Activated CD4-positive, CD25-positive, alpha-beta regulatory T cell treated with anti-CD3 and anti-CD28 coated beads, Interleukin-2, amount 50 U/mL, for 72 hours (primary cell): ENCODE results near the gene BANF2.
"Not testable (repeated sequence)": the region's sequence is repeated elsewhere in the genome, so short reads cannot be mapped to it uniquely, and the experiment has no call there.

ENCODE experiments used
- DNase-seq: peaks from one replicate; pipeline ENCODE4 v3.0.0; 2021

Gene BANF2

GRCh38 chr20:17699931-17700351 is at the start of gene BANF2:
Gene BANF2, plus strand, starts transcription at chr20:17699966. Its CDS starts 25,060 bp downstream, at chr20:17725026.
- no peak for DNase-seq

DNA sequence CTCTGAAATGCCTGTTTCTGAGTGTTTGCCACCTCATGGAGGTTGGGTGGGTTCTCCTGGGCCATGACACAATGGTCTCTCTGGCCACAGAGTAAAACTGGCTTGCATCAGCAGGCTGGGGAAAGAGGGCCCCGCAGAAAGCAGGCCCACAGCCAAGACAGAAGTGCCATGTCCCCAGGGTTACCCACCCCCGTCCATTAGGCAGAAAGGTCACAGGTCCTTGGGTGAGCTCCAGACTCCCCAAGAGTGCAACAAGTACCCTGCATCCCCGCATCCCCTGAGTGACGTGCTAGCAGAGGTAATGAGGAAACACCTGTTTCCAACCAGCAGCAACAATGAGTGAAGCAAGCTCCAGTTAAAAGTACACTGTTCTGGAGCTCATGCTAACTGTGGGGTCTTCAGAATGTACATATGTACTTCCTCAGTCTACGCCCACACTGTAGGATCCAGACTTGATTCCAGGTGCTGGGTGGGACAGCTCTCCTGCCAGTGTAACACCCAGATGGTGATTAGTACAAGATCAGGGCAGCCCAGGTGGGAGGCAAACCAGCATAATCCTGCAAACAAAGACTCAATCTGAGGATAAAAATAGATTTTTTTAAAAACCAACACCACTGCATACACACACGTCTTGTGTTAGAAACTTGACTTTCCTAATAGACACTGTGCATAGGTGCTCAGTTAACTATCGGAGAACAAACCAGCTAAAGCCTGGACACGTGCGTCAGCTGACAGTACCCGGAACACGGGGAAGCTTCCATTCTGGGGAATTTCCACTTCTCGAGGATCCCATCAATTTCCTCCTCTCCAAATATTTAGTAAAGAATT is 49.3 kb upstream of the BANF2 start:
- no peak for DNase-seq

- no peak for DNase-seq
Measured at GRCh38 chr20:17651129-17651759, 48.5 kb upstream of the BANF2 start.

DNA sequence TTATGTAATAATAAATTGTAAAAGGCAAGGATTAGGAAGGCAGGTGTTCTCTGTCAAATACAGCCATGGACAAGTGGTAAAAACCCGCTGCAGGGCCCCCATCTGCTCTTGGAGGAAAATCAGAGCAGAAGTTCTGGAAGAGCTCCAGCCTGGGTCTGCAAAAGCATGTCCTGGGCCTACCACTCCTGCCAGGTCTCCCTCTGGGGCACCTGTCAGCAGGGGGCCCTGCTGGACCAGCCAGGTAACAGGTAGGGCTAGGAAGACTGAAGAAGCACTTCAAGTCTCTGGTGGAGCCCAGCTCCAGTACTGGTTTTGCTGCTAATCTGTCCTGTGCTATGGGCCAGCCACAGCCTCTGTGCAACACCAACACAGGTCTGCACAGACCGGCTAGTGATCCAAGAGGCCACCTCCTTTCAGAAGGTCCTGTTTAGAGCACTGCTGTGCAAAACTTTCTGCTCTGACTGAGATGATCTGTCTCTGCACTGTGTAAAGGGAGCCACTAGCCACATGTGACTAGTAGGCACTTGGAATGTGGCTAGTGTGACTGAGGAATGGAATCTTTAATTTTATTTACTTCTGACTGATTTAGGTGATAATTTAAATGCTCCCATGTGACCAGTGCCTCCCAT is 47.9 kb upstream of the BANF2 start:
- DNase-seq = no peak

DNA sequence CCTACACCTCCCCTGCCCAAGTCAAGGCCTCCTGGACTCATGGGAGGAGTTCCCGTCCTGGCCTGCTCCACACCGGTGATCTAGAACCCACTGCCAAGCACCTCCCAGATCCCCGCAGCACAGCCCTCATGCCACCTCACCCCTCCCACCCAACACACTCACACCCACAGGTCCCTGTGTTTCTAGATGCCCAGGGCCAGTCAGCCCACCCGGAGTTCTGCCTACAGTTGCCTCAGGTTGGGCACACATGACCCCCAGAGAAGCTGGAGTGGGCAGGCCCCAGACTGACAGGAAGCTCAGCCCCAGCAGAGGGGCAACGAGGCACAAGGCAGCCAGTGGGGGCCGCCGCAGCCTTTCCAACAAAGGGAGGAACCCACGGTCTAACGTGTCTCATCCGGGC is 47.4 kb upstream of the BANF2 start:
- DNase-seq = no peak

DNA sequence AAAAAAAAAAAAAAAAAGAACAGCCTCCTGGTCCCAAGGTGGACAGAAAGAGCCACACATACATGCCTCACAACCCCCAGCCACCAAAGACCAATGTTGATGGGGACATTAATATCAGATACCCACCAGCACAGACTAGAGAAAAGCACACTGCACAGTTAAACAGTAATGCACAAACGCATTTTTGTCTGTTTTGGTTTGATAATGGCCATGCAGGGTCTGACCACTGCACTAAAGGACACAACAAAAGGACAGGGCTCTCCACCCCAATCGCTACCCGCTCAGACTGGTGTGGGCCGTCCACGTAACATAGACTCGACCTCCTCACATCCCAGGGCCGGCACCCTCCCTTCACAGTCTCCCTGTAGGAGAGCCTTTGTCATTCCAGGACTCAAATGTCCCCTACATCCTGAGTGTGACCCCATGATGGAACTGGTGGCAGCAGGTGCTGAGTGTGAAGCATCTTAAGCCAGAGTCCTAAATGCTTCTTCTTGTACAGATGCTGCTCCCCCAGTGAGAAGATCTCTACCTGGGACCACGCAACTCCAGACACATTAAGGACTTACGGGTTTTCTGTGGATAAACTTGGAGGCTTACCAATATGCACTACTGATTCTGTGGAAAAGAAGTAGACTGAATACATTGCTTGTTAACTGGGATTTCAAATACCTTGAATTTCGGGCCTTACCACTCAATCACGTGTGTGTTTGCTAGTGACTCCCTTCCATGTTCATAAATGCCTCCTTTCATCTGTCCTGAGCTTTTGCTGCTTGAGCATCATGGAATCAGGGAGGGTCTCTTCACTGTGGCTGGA is 45.7 kb upstream of the BANF2 start:
- DNase-seq = no peak

DNA sequence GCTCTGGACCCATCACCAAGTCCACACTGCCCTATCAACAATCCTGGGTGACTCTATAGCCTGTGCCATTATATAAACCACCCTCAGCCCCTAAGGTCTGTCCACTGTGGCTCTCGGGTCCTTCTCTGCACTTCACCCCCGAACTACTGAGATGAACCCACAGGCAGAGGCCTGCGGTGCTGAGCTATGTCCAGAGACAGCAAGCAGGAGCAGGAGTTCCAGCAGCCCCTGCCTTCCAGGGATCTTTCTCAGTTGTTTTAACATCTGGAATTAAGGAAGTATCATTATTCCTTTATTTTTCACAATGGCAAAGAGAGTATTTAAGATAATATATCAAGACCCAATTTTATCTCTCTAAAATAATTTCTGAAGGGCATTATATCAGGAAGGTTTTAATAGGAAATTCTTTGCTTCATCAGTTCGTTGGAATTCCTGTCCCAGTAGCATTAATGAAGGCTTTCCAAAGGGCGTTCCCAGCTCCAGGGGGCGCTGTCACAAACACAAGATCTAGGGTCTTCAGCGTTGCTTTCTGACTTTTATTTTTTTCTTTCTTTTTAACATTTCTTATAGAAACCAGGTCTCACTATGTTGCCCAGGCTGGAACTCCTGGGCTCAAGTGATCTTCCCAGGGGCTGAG is 45.0 kb upstream of the BANF2 start:
- no peak for DNase-seq

- no peak for DNase-seq
Measured at GRCh38 chr20:17655286-17655651, 44.5 kb upstream of the BANF2 start.

DNA sequence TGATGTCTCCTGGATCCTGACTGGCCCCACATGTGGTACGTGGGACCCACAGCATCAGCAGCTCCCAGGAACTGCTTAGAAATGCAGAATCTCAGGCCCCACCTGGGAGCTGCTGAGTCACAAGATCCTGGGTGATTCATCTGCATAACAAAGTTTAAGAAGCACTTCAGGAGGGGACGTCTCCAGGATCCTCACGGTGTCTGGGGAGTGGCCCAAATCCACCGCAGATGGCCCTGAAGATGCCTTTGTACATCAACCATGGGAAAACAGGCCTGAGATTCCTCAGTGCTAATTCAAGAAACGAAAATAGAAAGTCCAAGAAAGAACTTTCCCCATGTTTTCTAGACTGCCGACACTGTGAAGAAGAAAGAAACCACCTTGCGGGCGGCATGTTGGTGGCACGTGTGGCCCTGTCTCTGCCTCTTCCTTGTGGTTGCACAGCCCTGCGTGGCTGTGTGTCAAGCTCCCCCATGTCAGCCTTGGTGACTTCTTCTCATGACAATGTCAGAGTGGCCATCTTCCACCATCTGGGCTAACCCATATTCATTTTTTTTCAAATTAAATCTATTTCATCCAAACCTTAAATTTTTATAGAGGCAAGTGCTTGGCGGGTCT is 43.8 kb upstream of the BANF2 start:
- DNase-seq = no peak

- DNase-seq = no peak
Measured at GRCh38 chr20:17657079-17657825, 42.5 kb upstream of the BANF2 start.

DNA sequence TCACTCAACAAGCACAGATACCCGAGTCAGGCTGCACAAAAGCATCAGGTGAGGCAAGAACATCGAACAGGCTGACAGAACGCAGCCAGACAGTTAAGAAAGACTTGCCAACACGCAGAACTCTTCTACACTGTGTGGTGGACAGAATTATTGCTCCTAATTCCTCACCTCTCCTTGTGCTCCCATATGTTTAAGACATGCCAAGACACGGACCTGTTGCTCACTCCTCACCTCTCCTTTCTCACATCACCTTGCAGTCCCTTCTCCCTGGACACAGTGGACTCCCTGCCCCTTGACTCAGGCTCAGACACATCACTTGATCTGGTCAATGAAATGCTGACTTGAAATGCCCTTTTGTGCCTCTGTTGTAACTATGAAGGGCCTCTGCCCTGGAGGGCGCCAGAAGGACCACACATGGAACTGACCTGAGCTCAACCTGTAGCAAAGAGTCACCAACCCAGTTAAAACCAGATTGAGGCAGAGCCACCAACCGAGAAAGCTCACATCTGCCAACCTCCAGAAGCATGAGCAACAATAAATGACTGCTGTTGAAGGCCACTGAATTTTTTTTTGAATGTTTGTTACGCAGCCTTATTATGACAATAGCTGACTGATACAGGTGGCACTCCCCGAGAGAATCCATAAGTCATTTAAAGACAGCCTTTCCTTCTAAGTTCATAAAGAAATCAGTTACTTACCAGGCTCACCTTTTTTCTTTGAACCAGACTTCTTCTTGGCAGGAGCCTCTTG is 41.7 kb upstream of the BANF2 start:
- no peak for DNase-seq

- no peak for DNase-seq
Measured at GRCh38 chr20:17658648-17658993, 41.1 kb upstream of the BANF2 start.

DNA sequence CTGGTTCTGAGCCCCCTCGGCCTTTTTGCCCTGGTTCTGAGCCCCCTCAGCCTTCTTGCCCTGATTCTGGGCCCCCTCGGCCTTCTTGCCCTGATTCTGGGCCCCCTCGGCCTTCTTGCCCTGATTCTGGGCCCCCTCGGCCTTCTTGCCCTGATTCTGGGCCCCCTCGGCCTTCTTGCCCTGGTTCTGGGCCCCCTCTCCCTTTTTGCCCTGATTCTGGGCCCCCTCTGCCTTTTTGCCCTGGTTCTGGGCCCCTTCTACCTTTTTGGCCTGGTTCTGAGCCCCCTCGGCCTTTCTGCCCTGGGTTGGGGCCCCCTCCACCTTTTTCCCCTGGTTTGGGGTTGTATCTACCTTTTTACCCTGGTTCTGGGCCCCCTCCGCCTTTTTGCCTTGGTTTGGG is 40.4 kb upstream of the BANF2 start:
- DNase-seq = not testable (repeated sequence)

DNA sequence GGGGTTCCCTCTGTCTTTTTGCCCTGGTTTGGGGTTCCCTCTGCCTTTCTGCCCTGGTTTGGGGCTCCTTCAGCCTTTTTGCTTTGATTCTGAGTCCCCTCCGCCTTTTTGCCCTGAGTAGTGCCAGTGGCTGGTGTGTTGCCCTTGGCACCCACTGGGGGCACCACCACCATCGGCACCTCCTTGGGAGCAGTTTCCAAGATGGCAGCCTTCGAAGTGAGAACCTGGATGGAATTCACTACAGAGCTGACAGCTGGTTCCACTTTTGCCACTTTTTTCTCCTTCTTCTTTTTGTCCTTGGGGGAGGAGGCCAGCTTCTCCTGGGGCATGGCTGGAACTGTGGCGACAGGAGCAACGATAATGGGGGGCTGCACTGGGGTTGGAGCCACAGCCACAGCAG is 40.0 kb upstream of the BANF2 start:
- DNase-seq = no peak

DNA sequence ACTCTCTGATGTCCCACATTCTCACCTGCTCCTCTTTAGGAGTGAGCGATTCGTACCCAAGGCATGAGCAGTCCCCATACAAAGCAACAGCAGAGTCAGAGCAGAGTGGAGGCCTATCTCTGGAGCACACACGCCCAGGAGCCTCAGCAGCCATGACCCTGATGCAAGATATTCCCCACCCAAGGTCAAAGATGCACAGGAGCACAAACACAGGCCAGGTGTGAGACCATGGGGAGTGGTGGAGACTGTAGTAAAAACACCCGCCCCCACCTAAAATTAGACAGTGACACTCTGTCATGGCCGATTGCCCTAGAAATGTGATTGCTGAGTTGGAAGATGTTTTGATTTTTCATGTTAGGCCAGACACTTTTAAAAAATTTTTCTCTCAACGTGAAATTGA is 39.1 kb upstream of the BANF2 start:
- no peak for DNase-seq

GRCh38 chr20:17661121-17661744 is 38.5 kb upstream of the BANF2 start:
- DNase-seq = no peak

GRCh38 chr20:17662333-17663039 is 37.3 kb upstream of the BANF2 start:
- DNase-seq = no peak

GRCh38 chr20:17663040-17663399 is 36.7 kb upstream of the BANF2 start:
- no peak for DNase-seq

DNA sequence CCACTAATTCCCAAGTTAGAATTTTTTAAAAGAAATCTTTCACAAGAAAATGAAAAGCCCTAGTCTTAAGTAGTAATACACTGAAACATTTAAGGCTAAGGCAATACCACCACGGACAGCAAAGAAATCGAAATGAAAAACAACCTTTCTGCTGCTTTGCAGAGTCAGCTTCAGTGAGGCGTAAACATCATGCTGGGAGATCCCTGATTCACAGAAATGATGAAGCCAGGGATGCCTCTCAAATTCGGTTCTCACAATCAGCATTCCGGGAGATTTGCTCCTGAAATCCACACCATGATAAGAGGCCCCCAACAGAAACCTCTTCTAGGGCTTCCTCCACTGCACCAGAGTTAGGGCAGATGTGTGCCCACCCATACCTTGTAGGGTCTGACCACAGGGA is 36.3 kb upstream of the BANF2 start:
- DNase-seq = no peak
